Lung (tissue), 12 donors: ENCODE data around the gene NFE2L3. TPM values are rescaled to one million over a fixed set of nuclear protein-coding genes. Genes with fewer than 3 reads are reported as not detected.
A peak's percentile ranks its signal among the peaks of the same experiment; 100 is the strongest.
"Not testable (repeated sequence)": the region's sequence is repeated elsewhere in the genome, so short reads cannot be mapped to it uniquely, and the experiment has no call there.

Experiments used
- ATAC-seq: fragments of 200-7000 bp; cut with Tn5 transposase; one replicate; pipeline ENCODE4 v1.9.1; 2020; ENCODE audit warnings: moderate number of reproducible peaks; ENCODE audit not compliant: insufficient read depth, low FRiP score
- DNase-seq, 3 donors: peaks; one replicate each; pipeline ENCODE4 v3.0.0-alpha.2; 2013 to 2017
- H3K27ac ChIP-seq, 2 donors: one replicate each; pipeline ENCODE4 v1.5.1; 2013; ENCODE audit warnings: mild to moderate bottlenecking in 2 of 2, moderate library complexity in 2 of 2, control low read depth in 1 of 2, inconsistent platforms in 1 of 2, low read depth in 1 of 2, low read length in 1 of 2
- H3K27me3 ChIP-seq, 3 donors: one replicate each; pipeline ENCODE4 v1.5.1; 2013; ENCODE audit warnings: low read length in 2 of 3; ENCODE audit not compliant: control insufficient read depth in 3 of 3, insufficient read depth in 3 of 3
- H3K36me3 ChIP-seq, 4 donors: one replicate each; pipeline ENCODE4 v1.5.1; 2013; ENCODE audit warnings: low read length in 4 of 4, mild to moderate bottlenecking in 1 of 4, moderate library complexity in 1 of 4; ENCODE audit not compliant: control insufficient read depth in 4 of 4, insufficient read depth in 4 of 4
- H3K4me1 ChIP-seq, 5 donors: one replicate each; pipeline ENCODE4 v1.5.1; 2013; ENCODE audit warnings: low read length in 5 of 5, mild to moderate bottlenecking in 2 of 5, moderate library complexity in 1 of 5; ENCODE audit not compliant: control insufficient read depth in 5 of 5, insufficient read depth in 5 of 5
- H3K4me3 ChIP-seq: one replicate; pipeline ENCODE4 v1.5.1; 2013; ENCODE audit warnings: mild to moderate bottlenecking, control low read depth, moderate library complexity
- H3K9ac ChIP-seq, 2 donors: one replicate each; pipeline ENCODE4 v1.5.1; 2013; ENCODE audit warnings: low read length in 2 of 2, control low read depth in 1 of 2; ENCODE audit not compliant: insufficient read depth in 1 of 2
- H3K9me3 ChIP-seq, 4 donors: one replicate each; pipeline ENCODE4 v1.5.1; 2013; ENCODE audit warnings: low read length in 3 of 4, mild to moderate bottlenecking in 1 of 4, moderate library complexity in 1 of 4; ENCODE audit not compliant: control insufficient read depth in 4 of 4, insufficient read depth in 3 of 4
- CTCF ChIP-seq: IDR thresholded peaks from 2 replicates; pipeline ENCODE4 v1.5.1; 2012; ENCODE audit warnings: mild to moderate bottlenecking; ENCODE audit errors: control extremely low read depth, extremely low read depth
- WGBS, 2 donors: extraction: QIAGEN DNeasy Blood & Tissue Kit; methylation state at CpG; one replicate each; pipeline ENCODE4 v1.1.7; 2013; 5-methylcytosine and 5-hydroxymethylcytosine counted together
- polyA plus RNA-seq, 2 donors: library from polyadenylated mRNA; stranded (reverse); fragments of 200-250 nt; gene quantifications; one replicate each; pipeline ENCODE4 v1.2.1, GENCODE V29; 2013
- total RNA-seq, 2 donors: library from RNA; depleted of rRNA in 1 of 2; stranded (reverse); fragments of >200 nt in 1 of 2; gene quantifications; one replicate each; pipeline ENCODE4 v1.2.1, GENCODE V29; 2014 to 2021
- donor health status: control.
- donor health status: control.
- donor health status: Bipolar disorder and iron deficiency.
- donor health status: healthy.
- donor health status: DM: yes; HTN: yes; CAD: no.

NFE2L3 gene
- total and polyA plus RNA-seq, 4 donors = 3.6 to 6.5 (median 5.1) TPM

- Histone ChIP-seq H3K27ac (no peak overlapping the region), H3K9me3 (no peaks in the 10 kb centered on the region), H3K4me3 (no peak overlapping the region), H3K36me3 (no peaks in the 10 kb centered on the region), H3K4me1 (peaks cover 0 to 9% (median 6%) of the 10 kb centered on the region in 5 donors), H3K9ac (no peak overlapping the region), H3K27me3 (peaks cover 0 to 16% (median 14%) of the 10 kb centered on the region in 3 donors)
- WGBS, 2 donors = 87 to 100% methylated on average over 1 of the region's 1 CpG
- no peak for TF ChIP-seq CTCF
- ATAC-seq (peak; percentile 42), DNase-seq (peak in 2 of 3 donors; percentile 6 to 55)
Observed at GRCh38 chr7:26147030-26147429, 5.0 kb upstream of the NFE2L3 start.

- ATAC-seq, H3K27ac ChIP-seq, H3K4me1 ChIP-seq, H3K9ac ChIP-seq, H3K9me3 ChIP-seq, H3K4me3 ChIP-seq, H3K36me3 ChIP-seq, DNase-seq: not testable (repeated sequence)
- 95 to 96% methylated on average over 32 to 43 of the region's 43 CpGs for WGBS, 2 donors
- peaks cover 0 to 16% (median 14%) of the 10 kb centered on the region in 3 donors for H3K27me3 ChIP-seq
Observed at GRCh38 chr7:26147646-26148306, 4.2 kb upstream of the NFE2L3 start.

GRCh38 chr7:26148307-26148700 lies 3.7 kb upstream of the NFE2L3 start:
- ATAC-seq, H3K27ac ChIP-seq, H3K4me3 ChIP-seq, H3K36me3 ChIP-seq, H3K9me3 ChIP-seq, H3K9ac ChIP-seq, DNase-seq, H3K4me1 ChIP-seq: not testable (repeated sequence)
- peaks cover 0 to 21% (median 17%) of the 10 kb centered on the region in 3 donors for H3K27me3 ChIP-seq
- 79 to 86% methylated on average over 19 to 28 of the region's 29 CpGs for WGBS, 2 donors

- peaks cover 0 to 31% (median 29%) of the 10 kb centered on the region in 3 donors for H3K27me3 ChIP-seq
- DNase-seq (no peak), ATAC-seq (no peak)
- no peaks in the 10 kb centered on the region for H3K9me3 ChIP-seq
- H3K4me1 ChIP-seq = peaks cover 0 to 9% (median 4%) of the 10 kb centered on the region in 5 donors
- no peak overlapping the region for H3K4me3 ChIP-seq
- WGBS, 2 donors = 96 to 98% methylated on average over 1 of the region's 1 CpG
- no peak overlapping the region for H3K27ac ChIP-seq
- H3K36me3 ChIP-seq = no peaks in the 10 kb centered on the region
- no peak overlapping the region for H3K9ac ChIP-seq
- no peak for TF ChIP-seq CTCF
Observed at GRCh38 chr7:26149391-26149977, 2.5 kb upstream of the NFE2L3 start.
